Measurements from ENCODE around the gene ODAD4.

ODAD4 gene

DNA sequence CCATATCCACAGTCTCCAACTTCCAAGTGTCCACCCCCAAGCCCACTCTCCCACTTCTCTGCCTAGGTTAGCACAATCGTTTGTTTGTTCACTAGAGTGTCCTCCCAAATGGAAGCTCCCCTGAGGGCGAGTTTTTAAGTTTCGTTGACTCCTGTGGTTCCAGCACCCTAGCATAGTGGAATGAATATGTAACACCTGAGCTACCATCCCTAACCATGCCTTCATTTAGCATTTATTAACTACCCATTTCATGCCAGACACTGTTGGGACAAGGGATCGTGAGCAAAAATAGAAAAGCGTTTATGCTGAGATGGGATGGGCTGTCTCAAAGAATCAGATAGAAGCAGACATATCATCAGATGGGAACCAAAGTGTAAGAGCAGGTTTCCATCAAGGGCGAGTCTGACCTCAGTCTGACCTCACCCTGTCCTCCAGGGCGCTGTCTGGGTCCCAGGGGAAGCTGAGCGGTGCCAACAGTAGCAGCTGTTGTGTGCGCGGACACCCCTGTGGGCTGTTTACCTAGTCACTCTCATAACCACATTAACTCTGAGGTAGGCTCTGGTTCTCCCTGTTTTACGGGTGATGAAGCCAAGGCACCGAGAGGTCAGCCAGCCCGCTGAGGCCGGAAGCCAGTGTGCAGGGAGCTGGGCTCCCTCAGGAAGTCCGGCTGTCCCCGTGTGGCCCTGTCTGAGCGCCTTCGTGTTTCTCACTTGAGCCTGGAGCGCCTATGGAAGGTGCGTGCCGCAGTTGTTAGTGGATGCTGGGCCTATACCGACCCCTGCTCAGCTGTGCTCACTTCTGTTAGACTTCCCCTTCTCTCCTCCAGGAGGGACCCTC is 42.4 kb downstream of the ODAD4 start:
- ATAC-seq = peak in 1 of 2 donors; percentile 31

DNA sequence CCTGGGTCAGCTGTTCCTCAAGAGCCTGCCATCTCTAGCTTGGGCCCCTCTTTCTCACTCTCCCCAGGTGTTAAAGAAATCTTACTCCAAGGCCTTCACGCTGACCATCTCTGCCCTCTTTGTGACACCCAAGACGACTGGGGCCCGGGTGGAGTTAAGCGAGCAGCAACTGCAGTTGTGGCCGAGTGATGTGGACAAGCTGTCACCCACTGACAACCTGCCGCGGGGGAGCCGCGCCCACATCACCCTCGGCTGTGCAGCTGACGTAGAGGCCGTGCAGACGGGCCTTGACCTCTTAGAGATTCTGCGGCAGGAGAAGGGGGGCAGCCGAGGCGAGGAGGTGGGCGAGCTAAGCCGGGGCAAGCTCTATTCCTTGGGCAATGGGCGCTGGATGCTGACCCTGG is 43.0 kb downstream of the ODAD4 start:
- ATAC-seq = no peak

DNA sequence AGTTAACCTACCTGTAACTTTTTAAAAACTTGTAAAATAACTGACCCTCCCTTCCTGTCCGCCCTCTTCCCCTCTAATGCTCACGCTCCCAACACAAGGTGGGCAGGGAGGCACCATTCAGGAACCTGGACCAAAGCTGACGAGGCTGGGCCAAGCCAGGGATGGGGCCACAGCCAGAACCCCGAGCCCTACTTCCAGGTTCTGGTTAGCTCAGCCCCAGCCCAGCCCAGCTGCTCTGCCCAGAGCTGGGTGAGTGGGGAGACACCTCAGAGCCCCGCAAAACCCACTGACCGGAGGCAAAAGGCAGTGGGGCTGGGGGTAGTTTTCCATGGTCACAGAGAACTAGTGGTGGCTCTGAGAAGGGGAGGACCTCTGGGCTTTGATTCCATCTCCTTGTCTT is 43.6 kb downstream of the ODAD4 start:
- ATAC-seq = no peak

DNA sequence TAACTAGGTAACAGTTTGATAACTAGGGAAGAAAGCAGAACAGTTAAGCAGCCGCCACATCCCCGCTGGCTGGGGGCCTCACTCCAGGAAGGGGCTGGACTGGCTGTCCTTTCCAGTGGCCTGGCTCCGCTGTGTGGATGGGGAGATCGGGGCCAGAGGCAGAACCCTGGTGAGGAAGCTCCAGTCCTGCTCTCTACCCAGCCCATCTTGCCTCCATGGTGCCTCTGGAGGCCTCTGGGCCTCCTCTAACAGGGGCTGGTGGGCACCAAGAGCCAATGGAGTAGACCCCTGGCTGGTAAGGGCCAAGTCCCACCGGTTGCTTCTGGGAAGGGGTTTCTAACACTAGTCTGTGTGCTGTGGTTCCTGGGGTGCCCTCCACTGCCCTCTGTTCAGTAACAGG is 44.2 kb downstream of the ODAD4 start:
- no peak for ATAC-seq

DNA sequence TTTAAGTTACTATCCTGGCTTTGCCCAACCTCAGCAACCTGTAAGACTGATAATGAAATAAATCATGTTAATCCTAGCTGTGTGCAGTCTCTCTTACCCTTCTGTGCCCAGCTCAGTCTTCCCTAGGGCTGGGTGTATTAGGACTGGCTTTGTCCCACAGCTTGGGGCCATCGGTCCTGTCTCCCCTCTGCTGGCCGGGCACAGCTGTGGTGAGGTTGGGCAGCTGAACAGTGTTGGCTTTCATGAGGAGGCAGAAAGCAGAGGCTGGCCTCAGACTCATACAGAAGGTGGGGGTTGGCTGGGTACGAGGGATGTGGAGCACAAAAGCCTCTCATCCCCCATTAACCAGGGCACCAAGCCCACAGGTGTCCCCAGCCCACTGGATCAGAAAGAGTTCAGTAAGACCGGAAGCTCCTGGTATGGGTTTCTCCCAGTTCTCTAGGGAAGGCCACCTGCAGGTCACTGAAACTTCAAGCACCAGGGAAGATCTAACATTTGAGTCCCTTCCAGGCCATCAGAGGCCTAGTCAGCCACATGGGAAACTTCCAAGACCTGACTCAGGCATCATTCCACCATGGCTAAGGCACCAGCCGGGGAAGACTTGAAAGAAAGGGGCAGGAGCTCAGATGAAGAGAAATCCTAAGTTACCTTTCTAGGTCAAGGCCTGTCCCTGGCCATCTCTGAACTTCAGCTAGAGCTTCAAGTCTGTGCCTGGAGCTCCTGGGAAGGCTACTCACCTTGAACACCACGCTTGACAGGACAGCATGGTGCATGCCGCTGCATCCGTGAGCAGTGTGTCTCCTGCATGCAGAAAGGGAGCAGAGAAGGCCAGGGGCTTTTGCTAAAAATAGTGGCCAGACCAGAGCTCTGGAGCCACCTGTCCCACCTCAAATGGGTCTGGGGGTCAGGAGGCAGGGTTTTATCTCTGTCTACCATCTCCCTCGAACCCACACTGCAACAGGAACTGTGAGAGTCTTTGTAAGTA is 45.0 kb downstream of the ODAD4 start:
- no peak for ATAC-seq

DNA sequence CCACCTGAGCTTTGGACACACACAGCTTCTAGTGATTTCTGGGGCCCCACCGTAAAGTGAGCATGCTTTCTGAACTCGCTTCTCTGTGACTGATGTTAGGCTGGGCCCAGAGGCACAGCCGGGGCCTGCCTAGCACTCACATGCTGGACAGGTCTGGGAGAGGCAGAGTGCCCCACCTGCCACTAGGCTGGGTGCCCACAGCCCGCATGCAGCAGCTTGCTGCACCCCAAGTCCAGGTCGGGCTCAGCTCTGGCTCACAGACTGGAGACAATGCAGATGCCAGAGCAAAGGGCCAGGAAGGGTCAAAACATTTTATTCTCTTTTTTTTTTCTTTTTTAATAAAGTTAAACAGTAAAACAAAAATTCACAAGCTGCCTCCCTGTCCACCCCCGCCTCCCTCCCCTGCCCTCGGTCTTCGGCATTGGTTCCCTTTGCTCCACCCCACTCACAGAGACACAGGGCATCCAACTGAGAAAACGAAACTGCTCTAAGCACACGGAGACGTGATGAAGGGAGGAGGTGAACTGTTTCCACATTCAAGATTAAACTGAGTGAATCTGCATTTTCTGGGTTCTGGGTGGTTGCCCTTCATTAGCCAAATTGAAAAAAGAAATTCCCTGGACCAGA is 45.8 kb downstream of the ODAD4 start:
- ATAC-seq = no peak

DNA sequence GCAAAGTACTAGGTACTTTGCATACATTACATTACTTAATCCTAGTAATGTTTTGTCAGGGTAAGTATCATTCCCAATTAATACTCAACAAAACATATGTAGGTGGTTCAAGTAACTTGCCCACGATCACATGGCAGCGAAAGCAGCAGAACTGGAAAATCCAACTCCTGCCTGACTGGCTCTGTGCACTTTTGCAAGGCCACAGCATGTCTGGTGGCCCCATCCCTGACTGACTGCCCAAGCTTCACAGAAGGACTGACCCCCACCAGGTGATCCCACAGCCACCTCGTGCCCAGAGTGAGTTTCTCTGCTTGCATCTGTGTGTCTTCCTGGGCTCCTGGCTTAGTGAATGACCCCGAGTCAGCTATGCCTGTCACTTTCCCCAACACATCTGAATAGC is 47.6 kb downstream of the ODAD4 start:
- no peak for ATAC-seq

DNA sequence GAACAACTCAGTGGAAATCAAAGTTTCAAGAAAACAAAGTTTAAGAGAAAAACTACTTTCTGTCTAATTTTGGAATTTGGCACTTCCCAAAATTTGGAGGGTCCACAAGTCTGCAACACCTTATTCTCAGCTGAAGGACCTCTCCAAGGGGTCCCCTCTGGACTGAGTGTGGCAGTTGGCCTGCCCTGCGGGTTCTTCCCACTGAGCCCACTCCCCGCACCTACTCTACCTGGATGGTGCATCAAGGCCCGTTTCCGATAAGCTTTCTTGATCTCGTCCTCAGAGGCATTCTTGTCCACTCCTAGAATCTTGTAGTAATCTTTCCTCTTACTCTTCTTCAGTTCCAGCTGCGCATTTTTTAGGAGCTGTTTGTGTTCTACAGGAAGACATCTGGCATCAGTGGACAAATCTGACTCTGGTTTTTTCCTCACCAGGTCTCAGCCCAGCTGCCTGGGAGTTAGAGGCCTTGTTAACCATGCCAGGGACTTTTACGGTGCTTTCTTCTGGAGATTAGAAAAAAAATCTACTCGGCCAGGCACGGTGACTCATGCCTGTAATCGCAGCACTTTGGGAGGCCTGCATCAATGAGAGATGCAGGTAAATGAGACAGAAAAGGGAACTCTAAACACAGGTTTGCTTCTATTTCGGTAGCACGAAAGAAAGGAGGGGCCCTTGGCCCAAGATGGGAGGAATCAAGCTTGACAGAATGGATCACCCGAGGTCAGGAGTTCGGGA is 51.8 kb downstream of the ODAD4 start:
- ATAC-seq = no peak

DNA sequence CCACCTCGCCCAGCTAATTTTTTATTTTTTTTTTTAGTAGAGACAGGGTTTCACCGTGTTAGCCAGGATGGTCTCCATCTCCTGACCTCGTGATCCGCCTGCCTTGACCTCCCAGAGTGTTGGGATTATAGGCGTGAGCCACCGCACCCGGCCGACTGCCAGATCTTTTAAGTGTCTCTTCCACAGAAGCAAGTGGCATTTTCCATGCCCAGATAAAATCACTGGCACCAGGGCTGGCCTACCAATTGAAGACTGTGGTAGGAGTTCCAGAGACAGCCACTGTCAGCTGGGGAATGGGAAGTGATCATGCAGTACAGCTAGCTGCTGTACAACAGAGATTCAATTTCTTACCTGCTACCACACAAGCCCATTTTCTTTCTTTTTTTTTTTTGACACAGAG is 54.0 kb downstream of the ODAD4 start:
- no peak for ATAC-seq

DNA sequence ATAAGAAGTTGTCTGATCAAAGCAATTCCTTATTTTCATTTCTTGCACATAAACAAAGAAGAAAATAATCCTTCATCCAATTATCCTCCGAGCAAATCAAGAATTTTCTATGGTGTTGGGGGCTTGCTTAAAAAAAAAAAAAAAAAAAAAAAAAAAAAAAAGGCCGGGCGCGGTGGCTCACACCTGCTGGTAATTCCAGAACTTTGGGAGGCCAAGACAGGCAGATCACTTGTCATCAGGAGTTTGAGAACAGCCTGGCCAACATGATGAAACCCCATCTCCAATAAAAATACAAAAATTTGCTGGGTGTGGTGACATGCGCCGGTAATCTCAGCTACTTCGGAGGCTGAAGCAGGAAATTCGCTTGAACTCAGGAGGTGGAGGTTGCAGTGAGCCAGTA is 55.5 kb downstream of the ODAD4 start:
- no peak for ATAC-seq

DNA sequence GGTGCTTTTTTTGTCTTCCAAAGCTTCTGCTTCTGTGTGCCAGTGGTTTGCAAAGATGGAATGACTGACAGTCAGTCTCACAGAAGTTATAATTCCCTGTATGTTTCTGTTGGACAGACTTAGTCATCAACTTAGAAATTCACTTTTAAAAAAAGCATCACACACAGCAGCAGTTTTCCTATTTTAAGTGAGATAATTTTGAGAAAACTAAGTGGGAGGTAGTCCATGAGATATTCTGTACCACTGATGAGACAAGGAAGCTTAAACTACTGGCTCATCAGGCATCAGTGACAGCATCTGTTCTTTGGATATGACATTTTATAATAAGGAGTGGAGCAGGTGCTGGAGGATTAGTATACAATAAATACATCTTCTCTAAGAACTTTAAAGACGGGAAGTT is 56.2 kb downstream of the ODAD4 start:
- no peak for ATAC-seq

DNA sequence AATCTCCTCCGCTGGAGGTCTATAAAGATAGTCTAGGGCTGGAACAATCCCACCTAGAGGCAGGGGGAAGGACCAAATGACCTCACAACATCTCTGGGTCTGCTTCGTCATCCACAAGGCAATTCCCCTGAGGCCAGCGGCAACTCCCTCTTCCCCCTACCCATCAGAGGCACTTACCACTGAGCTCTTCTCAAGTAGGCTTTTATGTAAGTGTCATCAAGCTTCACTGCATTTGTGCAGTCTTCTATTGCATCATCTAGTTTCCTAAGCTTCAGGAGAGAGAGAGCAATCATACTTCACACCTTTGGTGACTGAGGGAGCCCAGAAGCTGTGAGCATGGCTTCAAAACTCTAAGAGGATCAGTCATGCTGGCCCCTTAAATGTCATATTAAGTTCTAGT is 57.2 kb downstream of the ODAD4 start:
- ATAC-seq = peak; percentile 60 to 75

DNA sequence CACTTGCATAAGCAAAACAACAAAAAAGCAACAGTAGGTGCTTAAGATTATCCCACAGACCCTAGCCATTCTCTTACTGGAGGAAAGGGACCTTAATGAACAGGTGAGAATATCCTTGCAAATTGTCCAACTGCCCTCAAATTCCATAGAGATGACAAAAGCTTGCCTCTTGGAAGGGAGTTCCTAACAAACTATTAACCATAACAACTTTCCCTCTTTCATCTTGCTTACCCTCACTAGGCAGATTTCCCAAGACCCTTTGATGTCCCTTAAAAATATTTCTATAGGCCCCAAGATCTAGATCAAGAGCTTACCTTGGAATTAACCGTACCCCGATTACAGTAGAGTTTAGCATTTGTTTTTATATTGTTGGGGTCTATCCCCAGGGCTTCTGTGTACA is 58.0 kb downstream of the ODAD4 start:
- ATAC-seq = no peak

DNA sequence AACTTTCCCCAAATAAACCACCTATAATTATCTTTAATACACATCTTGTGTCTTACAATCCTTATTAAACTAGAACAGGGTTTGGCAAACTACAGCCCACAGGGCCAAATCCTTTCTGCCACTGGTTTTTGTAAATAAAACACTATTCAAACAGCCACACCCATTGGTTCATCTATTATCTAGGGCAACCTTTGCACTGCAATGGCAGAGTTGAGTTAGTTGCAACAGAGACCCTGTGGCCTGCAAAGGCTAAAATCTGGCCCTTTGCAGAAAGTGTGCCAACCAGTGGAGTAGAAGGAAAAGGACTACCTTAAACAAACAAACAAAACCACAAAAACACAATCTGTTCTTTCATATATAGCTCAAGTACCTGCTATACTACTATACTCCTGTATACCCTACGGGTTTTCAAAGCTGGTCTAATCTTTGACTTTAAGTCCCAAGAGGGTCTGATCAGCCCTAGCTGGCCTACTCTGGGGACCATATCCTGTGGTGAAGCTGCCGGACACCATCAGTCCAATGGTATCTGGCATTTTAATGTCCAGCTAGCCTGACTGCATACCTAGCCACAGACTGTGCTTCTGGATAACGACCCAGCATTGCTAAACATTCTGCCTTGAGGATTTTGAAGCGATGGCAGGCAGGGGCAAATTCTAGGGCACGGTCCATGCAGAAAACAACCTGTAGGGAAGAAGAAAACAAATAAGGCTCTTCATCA is 59.4 kb downstream of the ODAD4 start:
- no peak for ATAC-seq

DNA sequence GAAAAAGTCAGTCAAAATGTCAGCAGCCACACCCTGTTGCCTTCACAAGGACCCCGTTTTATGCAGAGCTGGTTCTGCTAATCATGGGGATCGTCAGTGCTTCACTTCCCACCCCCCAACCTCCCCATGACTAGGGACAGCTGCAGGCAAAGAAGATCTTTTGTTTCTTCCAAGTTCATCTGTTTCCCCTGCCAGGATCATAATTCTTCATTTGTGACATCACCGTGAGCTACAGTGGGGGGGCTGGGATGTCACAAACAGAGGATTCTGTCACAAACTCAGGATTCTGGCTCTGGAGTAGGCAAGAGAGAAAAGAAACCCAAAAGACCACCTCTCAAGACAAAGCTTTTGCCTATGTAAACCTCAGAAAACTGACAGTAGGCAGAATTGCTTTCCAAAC is 62.2 kb downstream of the ODAD4 start:
- ATAC-seq = no peak

DNA sequence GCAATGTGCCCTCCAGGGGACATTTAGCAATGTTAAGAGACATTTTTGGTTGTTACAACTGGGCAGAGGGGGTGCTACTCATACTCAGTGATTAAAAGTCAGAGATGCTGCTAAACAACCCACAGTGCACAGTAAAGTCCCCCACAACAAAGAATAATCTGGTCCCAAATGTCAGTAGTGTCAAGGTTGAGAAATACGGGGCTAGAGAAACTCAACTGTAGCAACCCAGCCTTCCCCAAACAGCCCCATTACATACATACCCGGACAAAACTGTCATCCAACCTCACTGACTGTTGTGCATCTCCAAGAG is 66.4 kb downstream of the ODAD4 start:
- no peak for ATAC-seq

DNA sequence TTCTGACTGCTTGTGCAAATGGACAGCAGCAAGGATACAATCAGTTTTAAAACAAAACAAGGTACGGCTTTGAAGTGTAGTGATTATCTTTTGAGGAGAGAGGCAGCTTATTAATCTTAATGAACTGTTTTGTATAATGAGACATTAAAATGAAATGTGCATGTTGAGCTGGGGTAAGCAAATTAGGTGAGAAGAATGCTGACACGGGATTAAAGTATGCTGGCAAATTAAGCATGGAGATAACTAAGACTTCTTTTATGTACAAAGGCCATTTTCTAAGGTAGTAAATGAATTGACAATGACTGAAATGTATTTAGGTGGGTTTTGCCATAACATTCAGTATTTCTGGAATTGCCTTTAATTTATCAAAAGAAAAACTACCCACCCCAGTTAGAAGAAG is 68.1 kb downstream of the ODAD4 start:
- ATAC-seq = no peak

DNA sequence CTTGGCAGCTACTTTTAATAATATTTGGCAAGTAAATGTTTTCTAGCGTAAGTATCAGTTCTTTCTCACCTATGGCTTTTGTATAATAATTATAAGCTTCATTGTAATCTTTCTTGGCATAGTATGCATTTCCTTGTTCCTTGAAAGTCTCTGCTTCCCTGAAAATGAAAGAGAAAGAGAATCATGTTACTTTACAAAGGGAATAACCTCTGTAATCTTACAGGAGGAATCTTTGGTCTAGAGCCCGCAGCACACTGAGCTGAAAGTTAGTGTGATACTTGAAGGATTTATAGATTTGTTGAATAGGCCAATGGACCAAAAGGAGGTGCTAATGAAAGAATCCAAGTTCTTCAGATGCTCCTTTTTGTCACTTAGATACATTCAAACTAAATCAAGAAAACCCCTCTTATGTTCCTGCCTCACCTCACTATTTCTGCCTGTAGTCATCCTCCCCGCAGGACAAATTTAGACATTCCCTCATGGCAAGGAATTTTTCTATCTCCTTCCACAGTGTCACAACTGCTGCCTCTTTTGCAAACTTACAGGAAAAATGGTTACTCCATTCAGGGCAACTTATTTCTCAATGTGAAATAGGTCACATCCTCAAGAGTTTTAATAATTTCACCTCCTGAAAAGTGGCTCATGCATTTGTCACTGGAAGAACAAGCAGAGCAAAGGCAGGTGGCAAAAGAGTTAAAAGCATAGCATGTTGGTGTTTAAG is 70.2 kb downstream of the ODAD4 start:
- no peak for ATAC-seq

DNA sequence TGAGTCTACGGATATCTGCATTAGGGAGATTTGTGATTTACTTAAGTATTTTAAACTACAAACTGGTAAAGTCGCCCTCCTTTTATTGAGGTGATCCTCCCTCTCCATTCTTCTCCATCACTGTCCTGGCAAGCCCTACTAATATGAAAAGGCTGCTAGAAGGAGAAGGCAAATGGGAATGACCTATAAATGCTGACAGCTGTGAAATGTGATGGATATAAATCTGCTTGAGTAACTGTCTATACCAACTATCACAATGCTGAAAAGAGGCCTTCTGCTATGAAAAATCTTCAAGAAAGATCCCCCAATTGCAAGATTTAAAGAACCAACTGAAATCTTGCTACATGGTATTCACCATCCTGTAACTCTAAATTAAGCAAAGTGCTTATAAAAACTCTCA is 71.3 kb downstream of the ODAD4 start:
- no peak for ATAC-seq

DNA sequence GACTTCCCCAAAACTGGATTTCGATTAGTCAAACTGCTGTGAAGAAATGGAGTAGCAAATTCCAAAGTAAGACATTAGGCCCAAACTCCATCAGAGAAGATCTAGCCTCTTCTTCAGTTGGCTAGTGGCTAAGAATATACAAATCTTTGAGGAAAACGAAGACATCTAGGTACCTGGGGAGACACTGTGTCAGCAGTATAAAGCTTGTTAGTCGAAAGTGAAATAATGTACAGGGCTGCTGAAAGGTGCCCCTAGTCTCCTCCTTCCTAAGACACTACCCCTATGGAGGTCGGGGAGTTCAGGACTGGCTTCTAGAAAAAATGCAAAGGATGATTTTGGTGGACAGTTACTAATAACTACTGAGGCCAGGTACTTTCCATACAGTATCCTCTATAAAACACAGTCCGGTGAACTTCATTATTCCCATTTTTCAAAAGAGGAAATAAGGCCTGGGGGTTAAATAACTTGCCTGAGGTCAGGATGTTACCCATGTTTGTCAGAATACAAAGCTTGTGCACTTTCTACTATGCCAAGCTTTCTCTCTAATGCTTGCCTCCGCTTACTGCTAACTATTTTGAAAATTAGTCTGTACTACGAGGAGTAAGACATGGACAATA is 71.9 kb downstream of the ODAD4 start:
- ATAC-seq = no peak

DNA sequence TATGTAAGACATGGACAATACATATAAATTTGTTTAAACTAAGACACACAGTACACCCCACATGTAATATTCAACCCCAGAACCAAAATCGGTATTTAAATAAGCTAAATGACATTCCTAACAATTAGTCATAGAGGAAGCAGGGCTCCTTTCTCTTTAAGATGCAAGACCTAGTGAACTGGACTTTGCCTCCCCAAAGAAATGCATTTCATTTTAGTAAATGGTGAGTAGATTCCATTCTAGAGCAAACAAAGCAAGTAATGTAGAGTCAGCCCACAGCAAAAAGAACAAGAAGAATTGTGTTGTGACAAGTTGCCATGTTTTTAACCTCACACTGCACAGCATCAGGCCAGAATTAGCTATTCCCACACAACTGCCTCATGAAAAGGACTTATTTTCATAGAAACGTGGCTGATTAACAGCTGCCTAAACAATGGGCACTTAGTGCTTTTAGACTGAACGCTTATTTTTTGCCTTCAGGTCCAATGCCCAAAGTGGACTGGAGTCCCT is 72.4 kb downstream of the ODAD4 start:
- no peak for ATAC-seq
